GM15510 (cell line): ENCODE data around the gene TPR.
A peak's percentile ranks its signal among the peaks of the same experiment; 100 is the strongest.

ENCODE experiments used
- POLR2A ChIP-seq: IDR thresholded peaks from 3 replicates; pipeline ENCODE4 v1.6.1; 2011; ENCODE audit warnings: borderline replicate concordance; ENCODE audit not compliant: insufficient read length; ENCODE audit errors: extremely low read depth

Gene TPR

DNA sequence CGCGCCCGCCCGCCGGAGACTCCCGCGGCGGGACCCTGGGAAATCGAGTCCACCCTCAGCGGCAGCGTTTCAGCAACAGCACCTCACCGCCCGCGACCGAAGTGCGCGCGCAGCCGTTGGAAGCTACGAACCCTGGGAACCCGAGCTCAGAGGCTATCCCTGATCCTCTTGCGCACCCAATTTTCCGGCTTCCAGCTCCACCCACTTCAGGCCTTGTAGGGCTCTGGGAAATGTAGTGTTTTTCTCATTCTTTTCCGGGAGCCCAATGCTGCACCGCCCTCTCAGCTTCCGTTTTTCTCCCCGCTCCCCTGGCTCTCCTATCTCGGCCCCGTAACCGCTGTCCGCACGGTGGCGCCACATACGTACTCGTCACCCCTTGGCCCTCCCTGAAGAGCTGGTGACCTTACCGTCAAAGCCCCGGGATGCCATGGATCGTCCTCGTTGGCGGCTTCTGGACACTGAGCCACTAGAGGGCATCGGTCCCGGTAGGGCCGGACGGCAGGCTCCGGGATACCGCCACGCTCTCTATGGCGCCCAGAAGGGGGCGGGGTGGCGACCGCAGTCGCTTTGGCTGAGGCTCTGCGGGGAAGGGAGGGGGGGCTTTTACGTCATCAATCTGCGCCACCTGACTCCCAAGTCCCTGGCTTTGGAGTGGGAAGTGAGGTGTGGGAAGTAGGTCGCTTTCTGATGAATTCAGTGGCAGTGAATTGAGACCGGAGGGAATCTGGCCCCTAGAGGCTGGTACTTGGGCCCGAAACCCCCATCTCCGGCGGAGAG is at the start of gene TPR, which contains the start of gene ODR4:
TSS of gene TPR (minus strand) at position 102 of the 777 bp plus-strand sequence. CDS start 225 bp downstream, outside the sequence.
TSS of gene ODR4 (plus strand) at position 687 of the 777 bp plus-strand sequence. CDS start 3,948 bp downstream, outside the sequence.
- peak; percentile 81 for TF ChIP-seq POLR2A

- TF ChIP-seq POLR2A, result no peak
These were observed 49.5 kb upstream of the TPR start for GRCh38 chr1:186424539-186424938.

GRCh38 chr1:186421446-186421845 is 46.4 kb upstream of the TPR start:
- no peak for TF ChIP-seq POLR2A

GRCh38 chr1:186420923-186421322 is 45.9 kb upstream of the TPR start:
- TF ChIP-seq POLR2A, result no peak

- TF ChIP-seq POLR2A, result no peak
These were observed 45.3 kb upstream of the TPR start for GRCh38 chr1:186420311-186420710.

GRCh38 chr1:186418503-186418902 is 43.5 kb upstream of the TPR start:
- no peak for TF ChIP-seq POLR2A

GRCh38 chr1:186413319-186413718 is 38.3 kb upstream of the TPR start:
- TF ChIP-seq POLR2A, result no peak

GRCh38 chr1:186409091-186409490 is 34.0 kb upstream of the TPR start:
- TF ChIP-seq POLR2A, result no peak

- TF ChIP-seq POLR2A, result no peak
These were observed 29.5 kb upstream of the TPR start for GRCh38 chr1:186404454-186405051.

DNA sequence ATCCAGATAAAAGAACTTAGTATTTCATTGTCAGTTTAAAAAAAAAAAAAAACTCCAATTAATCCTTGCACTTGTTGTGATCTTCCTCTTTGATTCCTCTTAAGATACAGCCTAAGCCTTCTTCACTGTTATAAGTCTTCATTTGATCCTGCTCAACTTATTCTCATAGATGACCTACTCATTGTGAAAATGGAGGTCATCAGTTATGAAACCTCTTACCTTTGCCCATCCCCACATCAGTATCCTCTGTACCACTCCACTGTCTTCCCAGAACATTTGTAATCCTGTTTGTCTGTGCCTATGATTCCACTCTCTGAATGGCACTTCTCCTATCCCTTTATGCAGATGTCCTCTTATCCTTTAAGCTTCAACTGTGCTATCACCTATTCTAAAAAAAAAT is 28.6 kb upstream of the TPR start:
- no peak for TF ChIP-seq POLR2A

DNA sequence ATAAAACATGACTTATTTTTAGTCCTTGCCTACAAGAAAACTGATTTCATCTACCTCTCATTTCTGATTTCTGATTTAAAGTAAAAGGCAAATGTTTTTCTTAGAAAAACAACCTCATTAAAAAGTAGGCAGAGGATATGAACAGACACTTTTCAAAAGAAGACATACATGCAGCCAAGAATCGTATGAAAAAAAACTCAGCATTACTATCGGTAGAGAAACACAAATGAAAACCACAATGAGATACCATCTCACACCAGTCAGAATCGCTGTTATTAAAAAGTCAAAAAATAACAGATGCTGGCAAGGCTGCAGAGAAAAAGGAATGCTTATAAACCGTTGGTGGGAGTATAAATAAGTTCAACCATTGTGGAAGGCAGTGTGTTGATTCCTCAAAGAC is 16.8 kb upstream of the TPR start:
- no peak for TF ChIP-seq POLR2A

DNA sequence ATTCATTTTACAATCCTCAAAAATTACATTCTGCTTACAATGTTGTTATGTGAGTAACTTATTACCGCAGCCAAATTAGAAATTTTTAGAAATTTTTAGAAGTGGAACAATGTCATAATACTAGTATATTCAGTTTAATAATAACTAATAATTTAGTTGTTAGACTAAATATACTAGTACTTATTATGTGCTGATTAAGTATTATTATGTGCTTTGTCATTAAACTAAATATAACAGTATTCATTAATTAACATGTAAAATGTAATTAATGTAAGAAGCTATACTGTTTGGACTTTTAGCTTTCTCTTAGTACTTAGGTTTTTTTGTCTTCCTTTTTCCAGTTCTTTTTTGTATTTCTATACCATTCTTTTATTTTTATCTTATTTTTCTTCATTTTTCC is 15.9 kb upstream of the TPR start:
- TF ChIP-seq POLR2A, result no peak

- TF ChIP-seq POLR2A, result no peak
These were observed 11.8 kb upstream of the TPR start for GRCh38 chr1:186386725-186387383.

DNA sequence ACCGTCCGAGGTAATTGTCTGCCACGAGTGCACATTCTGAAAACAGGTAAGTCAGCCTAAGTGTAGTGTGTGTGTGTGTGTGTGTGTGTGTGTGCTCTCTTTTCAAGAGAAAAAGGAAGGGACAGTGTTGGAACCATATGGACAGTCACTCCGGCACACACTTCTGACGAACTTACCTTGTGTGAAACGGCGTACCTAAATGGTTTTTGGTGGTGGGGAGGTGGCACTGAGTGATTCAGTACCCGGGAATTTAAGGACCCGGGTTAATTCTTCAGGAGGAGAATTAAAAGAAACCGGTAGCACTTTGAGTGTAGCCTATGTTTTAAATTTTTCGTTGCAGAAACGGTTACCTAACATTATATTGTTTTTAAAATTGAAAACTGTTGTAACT is 871 bp upstream of the TPR start:
- TF ChIP-seq POLR2A, result no peak

DNA sequence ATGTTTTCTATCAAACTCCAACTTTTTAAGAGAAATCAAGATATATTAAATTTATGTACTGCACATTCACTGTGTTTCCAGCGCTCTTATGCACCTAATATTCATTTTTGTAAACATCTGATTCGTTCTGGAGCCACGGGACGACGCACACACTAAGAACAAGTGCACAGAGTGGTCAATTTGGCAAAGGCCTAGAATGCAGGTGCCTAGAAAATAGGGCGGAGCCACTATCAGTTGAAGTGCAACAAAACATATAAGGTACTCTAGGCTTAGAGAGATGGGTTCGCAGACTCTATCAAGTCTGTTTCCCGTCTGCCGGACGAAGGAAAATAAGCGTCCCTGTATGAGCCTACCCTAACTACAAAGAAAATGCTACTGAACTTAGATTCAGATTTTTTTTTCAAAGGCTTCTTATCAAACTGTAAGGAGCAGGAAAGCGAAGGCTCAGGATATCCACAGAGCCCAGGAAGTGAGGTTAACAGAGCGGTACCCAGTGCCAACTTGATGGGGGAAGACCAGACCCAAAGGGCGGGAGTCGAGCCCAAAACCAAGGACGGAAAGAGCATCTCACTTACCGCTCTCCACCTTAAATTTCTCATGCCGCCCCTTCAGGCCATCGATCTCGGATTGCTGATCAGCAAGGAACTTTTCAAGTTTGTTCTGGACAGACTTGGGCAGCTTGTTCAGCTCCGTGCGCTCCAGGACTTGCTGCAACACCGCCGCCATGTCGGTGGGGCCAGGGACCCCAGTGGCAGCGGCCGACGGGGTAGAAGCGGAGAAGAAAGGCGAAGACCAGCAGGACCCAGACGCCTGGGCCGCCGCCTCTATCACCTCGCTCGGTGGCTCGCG is 526 bp downstream of the TPR start:
- no peak for TF ChIP-seq POLR2A
